OCI-LY1 (cell line): ENCODE data around the gene EPC2.

Experiments used
- H2AFZ ChIP-seq: fragments of 200-600 bp; sonication (generic), shearing (Covaris generic); 2 replicates; pipeline ENCODE4 v1.6.0; 2014; ENCODE audit warnings: antibody characterized with exemption, mild to moderate bottlenecking, low read length
- H3F3A ChIP-seq: fragments of 200-600 bp; sonication (generic), shearing (Covaris generic); 2 replicates; pipeline ENCODE4 v1.6.0; 2014; ENCODE audit warnings: mild to moderate bottlenecking, antibody characterized with exemption, low read length, moderate library complexity; ENCODE audit not compliant: insufficient read depth
- H3K27ac ChIP-seq: fragments of 200-600 bp; sonication (generic); 2 replicates; pipeline ENCODE4 v1.5.1; 2014; ENCODE audit warnings: low read length, mixed run types, mild to moderate bottlenecking, low read depth; ENCODE audit not compliant: poor library complexity, severe bottlenecking
- H3K27me3 ChIP-seq: fragments of 200-600 bp; sonication (generic); 2 replicates; pipeline ENCODE4 v1.6.0; 2014; ENCODE audit warnings: antibody characterized with exemption, mild to moderate bottlenecking, low read length, moderate library complexity; ENCODE audit not compliant: insufficient read depth
- H3K36me3 ChIP-seq: fragments of 200-600 bp; sonication (generic); 2 replicates; pipeline ENCODE4 v1.6.1; 2014; ENCODE audit warnings: mild to moderate bottlenecking, antibody characterized with exemption, low read length, moderate library complexity, mixed read lengths; ENCODE audit not compliant: insufficient read depth
- H3K4me1 ChIP-seq: fragments of 200-600 bp; sonication (generic); 2 replicates; pipeline ENCODE4 v1.5.1; 2014; ENCODE audit warnings: mild to moderate bottlenecking, low read length, moderate library complexity; ENCODE audit not compliant: insufficient read depth, severe bottlenecking
- H3K4me2 ChIP-seq: fragments of 200-600 bp; sonication (generic), shearing (Covaris generic); 2 replicates; pipeline ENCODE4 v1.6.1; 2014; ENCODE audit warnings: low read length
- H3K4me3 ChIP-seq: fragments of 200-600 bp; sonication (generic); 2 replicates; pipeline ENCODE4 v1.5.1; 2014; ENCODE audit warnings: low read length, low read depth, mild to moderate bottlenecking, mixed read lengths; ENCODE audit not compliant: poor library complexity, severe bottlenecking
- H3K79me2 ChIP-seq: fragments of 200-600 bp; shearing (Covaris generic); 2 replicates; pipeline ENCODE4 v1.6.1; 2016; ENCODE audit warnings: mixed run types, low read length, mixed read lengths; ENCODE audit not compliant: insufficient read depth
- H3K9ac ChIP-seq: fragments of 200-600 bp; sonication (generic), shearing (Covaris generic); 2 replicates; pipeline ENCODE4 v1.6.1; 2014; ENCODE audit warnings: mild to moderate bottlenecking, low read length, mixed read lengths
- H3K9me2 ChIP-seq: fragments of 200-600 bp; sonication (generic), shearing (Covaris generic); 2 replicates; pipeline ENCODE4 v1.6.1; 2014; ENCODE audit warnings: low read depth, mild to moderate bottlenecking, low read length, mixed read lengths
- H3K9me3 ChIP-seq: fragments of 200-600 bp; shearing (Covaris generic); 2 replicates; pipeline ENCODE4 v1.6.1; 2014; ENCODE audit warnings: low read length, mixed read lengths
- H4K20me1 ChIP-seq: fragments of 200-600 bp; sonication (generic), shearing (Covaris generic); 2 replicates; pipeline ENCODE4 v1.6.0; 2016; ENCODE audit warnings: mild to moderate bottlenecking, low read length; ENCODE audit not compliant: insufficient read depth
- EZH2 ChIP-seq: fragments of 200-600 bp; sonication (generic), shearing (Covaris generic); IDR thresholded peaks from 2 replicates; pipeline ENCODE4 v1.8.0; 2017; ENCODE audit warnings: borderline replicate concordance, mixed run types, mild to moderate bottlenecking, antibody characterized with exemption, low read length, moderate library complexity, mixed read lengths
- TF ChIP-seq, protein P1 (sequence below): fragments of 200-600 bp; sonication (generic), shearing (Covaris generic); IDR thresholded peaks from 2 replicates; pipeline ENCODE4 v1.5.1; 2017; ENCODE audit warnings: mild to moderate bottlenecking, antibody characterized with exemption, low read length, moderate library complexity, mixed read lengths

Gene EPC2

DNA sequence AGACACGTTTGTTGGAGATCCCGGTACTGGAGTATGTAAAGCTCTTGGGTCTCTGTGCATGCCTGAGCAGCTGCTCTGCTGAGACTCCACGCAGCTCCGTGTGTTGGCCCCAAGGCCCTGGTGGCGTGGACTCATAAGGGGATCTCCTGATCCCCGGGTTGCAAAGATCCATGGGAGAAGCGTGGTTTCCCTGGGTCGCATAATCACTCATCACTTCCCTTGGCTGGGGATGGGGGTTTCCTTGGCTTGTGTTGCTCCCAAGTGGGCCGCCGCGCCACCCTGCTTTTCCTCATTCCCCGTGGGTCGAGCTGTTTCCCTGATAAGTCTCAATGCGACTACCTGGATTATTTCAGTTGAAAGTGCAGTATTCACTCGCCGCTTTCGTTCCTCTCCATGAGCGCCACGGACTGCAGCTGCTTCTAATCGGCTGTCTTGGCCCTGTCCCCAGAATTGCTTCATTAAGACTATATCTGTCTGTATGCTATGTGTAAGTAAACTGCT, 76.0 kb downstream of the EPC2 start:
- H3K4me3 ChIP-seq = no peak overlapping the region
- H3K4me1 ChIP-seq = no peaks in the 10 kb centered on the region
- peaks cover 4% of the 10 kb centered on the region; the same call in 1 of the 2 replicates for H3K36me3 ChIP-seq
- TF ChIP-seq, protein P1, sequence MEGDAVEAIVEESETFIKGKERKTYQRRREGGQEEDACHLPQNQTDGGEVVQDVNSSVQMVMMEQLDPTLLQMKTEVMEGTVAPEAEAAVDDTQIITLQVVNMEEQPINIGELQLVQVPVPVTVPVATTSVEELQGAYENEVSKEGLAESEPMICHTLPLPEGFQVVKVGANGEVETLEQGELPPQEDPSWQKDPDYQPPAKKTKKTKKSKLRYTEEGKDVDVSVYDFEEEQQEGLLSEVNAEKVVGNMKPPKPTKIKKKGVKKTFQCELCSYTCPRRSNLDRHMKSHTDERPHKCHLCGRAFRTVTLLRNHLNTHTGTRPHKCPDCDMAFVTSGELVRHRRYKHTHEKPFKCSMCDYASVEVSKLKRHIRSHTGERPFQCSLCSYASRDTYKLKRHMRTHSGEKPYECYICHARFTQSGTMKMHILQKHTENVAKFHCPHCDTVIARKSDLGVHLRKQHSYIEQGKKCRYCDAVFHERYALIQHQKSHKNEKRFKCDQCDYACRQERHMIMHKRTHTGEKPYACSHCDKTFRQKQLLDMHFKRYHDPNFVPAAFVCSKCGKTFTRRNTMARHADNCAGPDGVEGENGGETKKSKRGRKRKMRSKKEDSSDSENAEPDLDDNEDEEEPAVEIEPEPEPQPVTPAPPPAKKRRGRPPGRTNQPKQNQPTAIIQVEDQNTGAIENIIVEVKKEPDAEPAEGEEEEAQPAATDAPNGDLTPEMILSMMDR = no peak
- no peak for TF ChIP-seq EZH2
- H3F3A ChIP-seq = no peaks in the 10 kb centered on the region
- no peaks in the 10 kb centered on the region for H4K20me1 ChIP-seq
- no peaks in the 10 kb centered on the region for H3K9me2 ChIP-seq
- H3K9me3 ChIP-seq = 0 out of 2 replicates have a peak, but pooled peaks cover 3% of the 10 kb centered on the region
- H3K27ac ChIP-seq = no peak overlapping the region
- no peak overlapping the region for H3K4me2 ChIP-seq
- no peak overlapping the region for H2AFZ ChIP-seq
- H3K27me3 ChIP-seq = no peaks in the 10 kb centered on the region
- H3K9ac ChIP-seq = no peak overlapping the region
- peaks cover 61% of the 10 kb centered on the region for H3K79me2 ChIP-seq

DNA sequence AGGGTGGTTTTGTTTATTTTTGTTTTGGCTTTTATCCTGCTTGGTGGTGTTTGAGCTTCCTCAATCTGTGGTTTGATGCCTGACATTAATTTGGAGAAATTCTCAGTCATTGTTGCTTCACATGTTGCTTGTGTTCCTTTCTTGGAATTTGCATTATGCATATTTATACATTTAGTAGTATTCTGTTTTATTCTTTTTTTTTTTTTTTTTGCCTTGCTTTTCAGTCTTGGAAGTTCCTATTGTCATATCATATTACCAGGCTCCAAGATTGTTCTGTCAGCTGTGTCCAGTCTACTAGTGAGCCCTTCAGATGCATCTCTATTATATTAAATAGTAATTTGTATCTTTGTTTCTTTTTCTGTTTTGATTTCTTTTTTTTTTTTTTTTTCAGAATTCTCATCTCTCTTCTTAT, 77.0 kb downstream of the EPC2 start:
- Histone ChIP-seq H4K20me1 (no peaks in the 10 kb centered on the region), H3K4me1 (no peaks in the 10 kb centered on the region), H2AFZ (no peak overlapping the region), H3K79me2 (peaks cover 56% of the 10 kb centered on the region), H3K9me3 (peaks cover 3% of the 10 kb centered on the region; the same call in 1 of the 2 replicates), H3K36me3 (peaks cover 11% of the 10 kb centered on the region; the same call in 1 of the 2 replicates), H3K27ac (no peak overlapping the region), H3K9ac (no peak overlapping the region), H3K27me3 (no peaks in the 10 kb centered on the region), H3K9me2 (no peaks in the 10 kb centered on the region), H3F3A (no peaks in the 10 kb centered on the region), H3K4me3 (no peak overlapping the region), H3K4me2 (no peak overlapping the region)
- TF ChIP-seq EZH2 = no peak
- TF ChIP-seq, protein P1 = no peak

DNA sequence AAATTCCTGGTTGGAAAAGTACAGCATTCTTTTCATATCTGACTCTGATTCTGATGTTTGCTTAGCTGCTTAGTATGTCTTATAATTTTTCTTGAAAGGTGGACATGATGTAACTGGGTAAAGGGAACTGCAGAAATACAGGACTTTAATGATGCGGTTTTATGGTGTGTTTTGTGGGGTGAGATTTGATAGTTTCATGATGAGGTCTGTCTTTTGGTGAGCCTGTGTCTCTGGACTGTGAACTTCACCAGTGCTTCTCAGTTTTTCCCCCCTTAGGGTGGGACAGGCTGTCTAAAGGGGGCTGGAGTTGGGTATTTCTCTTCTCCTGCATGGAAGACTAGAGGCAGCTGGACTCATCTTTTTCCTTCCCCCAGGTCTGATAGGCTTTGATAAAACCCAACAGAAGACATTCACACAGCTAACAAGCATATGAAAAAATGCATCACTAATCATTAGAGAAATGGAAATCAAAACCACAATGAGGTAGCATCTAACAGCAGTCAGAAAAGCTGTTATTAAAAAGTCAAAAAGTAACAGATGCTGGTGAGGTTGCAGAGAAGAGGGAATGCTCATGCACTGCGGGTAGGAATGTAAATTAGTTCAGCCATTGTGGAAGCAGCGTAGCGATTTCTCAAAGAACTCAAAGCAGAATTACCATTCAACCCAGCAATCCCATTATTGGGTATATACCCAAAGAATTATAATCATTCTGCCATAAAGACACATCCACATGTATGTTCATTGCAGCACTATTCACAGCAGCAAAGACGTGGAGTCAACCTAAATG, 77.6 kb downstream of the EPC2 start:
- TF ChIP-seq, protein P1 = no peak
- TF ChIP-seq EZH2 = no peak
- Histone ChIP-seq H4K20me1 (no peaks in the 10 kb centered on the region), H3K27me3 (no peaks in the 10 kb centered on the region), H2AFZ (no peak overlapping the region), H3K9me3 (peaks cover 6% of the 10 kb centered on the region), H3K4me3 (no peak overlapping the region), H3K9me2 (no peaks in the 10 kb centered on the region), H3K36me3 (peaks cover 15% of the 10 kb centered on the region; the same call in 1 of the 2 replicates), H3K27ac (no peak overlapping the region), H3K79me2 (peaks cover 58% of the 10 kb centered on the region), H3K4me2 (no peak overlapping the region), H3K9ac (no peak overlapping the region), H3K4me1 (no peaks in the 10 kb centered on the region), H3F3A (no peaks in the 10 kb centered on the region)
